Measurements from ENCODE around the gene ARHGEF6. TPM values are rescaled to one million over a fixed set of nuclear protein-coding genes. Genes with fewer than 3 reads are reported as not detected.

Gene ARHGEF6
- total RNA-seq, 4 donors from 2014 or later: 4.2 to 13.9 (median 8.2) TPM

GRCh38 chrX:136759968-136760367 is 20.8 kb downstream of the ARHGEF6 start:
- H3K27me3 ChIP-seq: no peaks in the 10 kb centered on the region
- no peaks in the 10 kb centered on the region for H3K36me3 ChIP-seq
- no peak overlapping the region for H3K27ac ChIP-seq
- no peak overlapping the region for H3K4me3 ChIP-seq
- TF ChIP-seq CTCF (IDR thresholded peaks at IDR 0.05): no peak
- TF ChIP-seq POLR2A (IDR thresholded peaks at IDR 0.05): no peak
- TF ChIP-seq POLR2AphosphoS5 (IDR thresholded peaks at IDR 0.05): no peak
- TF ChIP-seq EP300 (IDR thresholded peaks at IDR 0.05; ENCODE audit: low read depth): no peak
- H3K9me3 ChIP-seq: no peaks in the 10 kb centered on the region
- in situ Hi-C loops (cut with MboI; ENCODE audit: low pct_ligation_motif_present in 1 of 4, low pct_unique_long_range_greater_than_20kb in 1 of 4, low sequenced_read_pairs in 3 of 4): no loop called here
- intact Hi-C loops (cut with DNase I; ENCODE audit: low total_unique reads): no loop called here
- 64% methylated on average over 2 of the region's 2 CpGs; no CpG with 5 or more reads in 1 of the 2 donors for WGBS, 2 donors (ENCODE audit: low coverage in 1 of 2)
- H3K4me1 ChIP-seq: no peaks in the 10 kb centered on the region
- no peak for DNase-seq

GRCh38 chrX:136755411-136755810 is 25.3 kb downstream of the ARHGEF6 start:
- no peak overlapping the region for H3K4me3 ChIP-seq
- no peaks in the 10 kb centered on the region for H3K9me3 ChIP-seq
- no peaks in the 10 kb centered on the region for H3K36me3 ChIP-seq
- no peak for TF ChIP-seq CTCF (IDR thresholded peaks at IDR 0.05)
- no peak for TF ChIP-seq POLR2AphosphoS5 (IDR thresholded peaks at IDR 0.05)
- no peak for TF ChIP-seq POLR2A (IDR thresholded peaks at IDR 0.05)
- TF ChIP-seq EP300 (IDR thresholded peaks at IDR 0.05; ENCODE audit: low read depth): no peak
- intact Hi-C loops (cut with DNase I; ENCODE audit: low total_unique reads) (no loop called here), in situ Hi-C loops (cut with MboI; ENCODE audit: low pct_ligation_motif_present in 1 of 4, low pct_unique_long_range_greater_than_20kb in 1 of 4, low sequenced_read_pairs in 3 of 4) (no loop called here)
- no peak for DNase-seq
- H3K27ac ChIP-seq: no peak overlapping the region
- WGBS, 2 donors (ENCODE audit: low coverage in 1 of 2): 71% methylated on average over 2 of the region's 2 CpGs; no CpG with 5 or more reads in 1 of the 2 donors
- no peaks in the 10 kb centered on the region for H3K4me1 ChIP-seq
- no peaks in the 10 kb centered on the region for H3K27me3 ChIP-seq

GRCh38 chrX:136754651-136755050 is 26.1 kb downstream of the ARHGEF6 start:
- no peak for TF ChIP-seq POLR2AphosphoS5 (IDR thresholded peaks at IDR 0.05)
- no peak for TF ChIP-seq POLR2A (IDR thresholded peaks at IDR 0.05)
- no peak for TF ChIP-seq CTCF (IDR thresholded peaks at IDR 0.05)
- TF ChIP-seq EP300 (IDR thresholded peaks at IDR 0.05; ENCODE audit: low read depth): no peak
- WGBS, 2 donors (ENCODE audit: low coverage in 1 of 2): 80% methylated on average over 3 of the region's 3 CpGs; no CpG with 5 or more reads in 1 of the 2 donors

GRCh38 chrX:136752796-136753195 is 27.9 kb downstream of the ARHGEF6 start:
- Histone ChIP-seq H3K4me3 (no peak overlapping the region), H3K27ac (no peak overlapping the region), H3K36me3 (no peaks in the 10 kb centered on the region), H3K9me3 (no peaks in the 10 kb centered on the region), H3K27me3 (no peaks in the 10 kb centered on the region), H3K4me1 (no peaks in the 10 kb centered on the region)
- intact Hi-C loops (cut with DNase I; ENCODE audit: low total_unique reads) (no loop called here), in situ Hi-C loops (cut with MboI; ENCODE audit: low pct_ligation_motif_present in 1 of 4, low pct_unique_long_range_greater_than_20kb in 1 of 4, low sequenced_read_pairs in 3 of 4) (no loop called here)
- whole genome bisulfite sequencing, 2 donors (ENCODE audit: low coverage in 1 of 2): 43% methylated on average over 2 of the region's 2 CpGs; no CpG with 5 or more reads in 1 of the 2 donors
- no peak for DNase-seq
- TF ChIP-seq POLR2A (IDR thresholded peaks at IDR 0.05) (no peak), CTCF (IDR thresholded peaks at IDR 0.05) (no peak), EP300 (IDR thresholded peaks at IDR 0.05; ENCODE audit: low read depth) (no peak), POLR2AphosphoS5 (IDR thresholded peaks at IDR 0.05) (no peak)

More at GRCh38 chrX:136754651-136755050, 26.1 kb downstream of the ARHGEF6 start:
- no peak overlapping the region for H3K4me3 ChIP-seq
- DNase-seq: no peak
- no peaks in the 10 kb centered on the region for H3K36me3 ChIP-seq
- no peak overlapping the region for H3K27ac ChIP-seq
- H3K4me1 ChIP-seq: no peaks in the 10 kb centered on the region
- intact Hi-C loops (cut with DNase I; ENCODE audit: low total_unique reads) (no loop called here), in situ Hi-C loops (cut with MboI; ENCODE audit: low pct_ligation_motif_present in 1 of 4, low pct_unique_long_range_greater_than_20kb in 1 of 4, low sequenced_read_pairs in 3 of 4) (no loop called here)
- H3K27me3 ChIP-seq: no peaks in the 10 kb centered on the region
- no peaks in the 10 kb centered on the region for H3K9me3 ChIP-seq
